HG03045 (cell line): ENCODE data around the gene CAPNS1.

ENCODE experiments used
- ATAC-seq: cut with Tn5 transposase; IDR thresholded peaks from one replicate; pipeline ENCODE4 v1.9.1; 2021; ENCODE audit warnings: mild to moderate bottlenecking, moderate library complexity; ENCODE audit not compliant: unreplicated experiment

CAPNS1 gene

GRCh38 chr19:36139473-36140303 is at the start of gene CAPNS1:
TSS of gene CAPNS1 (plus strand) at chr19:36140066. CDS start at chr19:36141012, 946 bp downstream.
- peak; percentile 86 for ATAC-seq

DNA sequence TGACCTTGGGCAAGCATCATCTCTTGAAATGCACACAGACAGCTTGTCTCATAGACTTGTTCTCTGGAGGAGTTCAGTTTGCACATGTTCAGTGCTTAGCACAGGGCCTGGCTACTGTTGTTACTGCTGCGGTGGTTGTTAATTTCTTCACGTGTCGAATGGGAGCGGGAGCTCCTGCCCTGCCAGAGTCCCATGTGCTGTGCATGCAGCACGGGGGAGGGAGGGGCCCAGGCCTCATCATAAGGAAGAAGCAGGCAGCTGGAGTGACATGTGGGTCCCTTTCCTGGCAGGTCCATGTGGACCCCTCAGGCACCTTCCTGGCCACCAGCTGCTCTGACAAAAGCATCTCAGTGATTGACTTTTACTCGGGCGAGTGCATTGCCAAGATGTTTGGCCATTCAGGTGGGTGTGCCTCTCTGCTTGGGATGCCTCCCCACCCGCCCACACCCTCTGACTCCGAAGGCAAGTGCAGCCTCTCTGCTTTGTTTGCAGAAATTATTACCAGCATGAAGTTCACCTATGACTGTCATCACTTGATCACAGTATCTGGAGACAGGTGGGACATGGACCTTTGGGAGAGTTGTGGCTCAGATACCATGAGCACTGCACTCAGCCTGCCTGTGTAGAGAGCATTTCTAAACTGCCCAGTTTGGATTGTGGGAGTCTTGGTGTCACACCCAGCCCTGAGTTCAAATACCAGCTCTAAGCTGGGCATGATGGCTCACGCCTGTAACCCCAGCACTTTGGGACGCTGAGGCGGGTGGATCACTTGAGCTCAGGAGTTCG is 48.8 kb upstream of the CAPNS1 start:
- no peak for ATAC-seq

- ATAC-seq: no peak
Measured at GRCh38 chr19:36092566-36092965, 47.3 kb upstream of the CAPNS1 start.

- ATAC-seq: no peak
Measured at GRCh38 chr19:36093146-36093662, 46.7 kb upstream of the CAPNS1 start.

- ATAC-seq: no peak
Measured at GRCh38 chr19:36093687-36094086, 46.2 kb upstream of the CAPNS1 start.

DNA sequence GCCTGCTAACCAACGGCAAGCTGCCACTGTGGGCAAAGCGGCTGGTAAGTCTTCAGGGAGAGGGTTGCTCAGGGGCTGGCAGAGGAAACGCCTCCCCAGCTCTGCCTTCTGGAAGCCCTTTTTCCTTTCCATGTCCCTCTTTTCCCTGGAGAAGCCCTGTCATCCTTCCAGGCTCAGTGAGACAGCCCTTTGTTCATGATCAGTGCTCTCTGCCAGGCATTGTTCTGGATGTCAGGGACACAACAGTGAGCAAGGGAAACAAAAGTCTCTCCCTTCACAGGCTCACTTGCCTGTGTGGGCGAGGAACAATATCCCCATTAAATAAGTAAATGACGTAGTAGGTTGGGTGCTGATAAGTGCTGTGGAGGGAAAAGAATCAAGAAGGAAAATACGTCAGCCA is 42.8 kb upstream of the CAPNS1 start:
- ATAC-seq: no peak

- ATAC-seq: no peak
Measured at GRCh38 chr19:36099166-36099785, 40.6 kb upstream of the CAPNS1 start.

DNA sequence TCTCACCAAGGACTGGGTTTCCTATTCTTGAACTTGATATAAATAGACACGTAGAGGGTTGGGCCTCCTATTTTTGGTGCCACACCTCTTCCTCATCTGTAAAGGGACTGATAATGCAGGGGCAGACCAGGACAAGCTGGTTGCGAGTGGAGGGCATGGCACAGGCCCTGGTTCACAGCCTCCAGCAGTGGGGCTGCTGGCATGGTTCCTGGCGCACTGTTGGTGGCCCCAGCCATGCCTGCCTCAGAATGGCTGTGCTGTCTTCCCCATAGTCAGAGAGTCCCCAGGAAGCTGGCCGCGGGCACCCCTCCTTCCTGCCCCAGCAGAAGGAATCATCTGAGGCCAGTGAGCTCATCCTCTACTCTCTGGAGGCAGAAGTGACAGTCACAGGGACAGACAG is 39.4 kb upstream of the CAPNS1 start:
- no peak for ATAC-seq

DNA sequence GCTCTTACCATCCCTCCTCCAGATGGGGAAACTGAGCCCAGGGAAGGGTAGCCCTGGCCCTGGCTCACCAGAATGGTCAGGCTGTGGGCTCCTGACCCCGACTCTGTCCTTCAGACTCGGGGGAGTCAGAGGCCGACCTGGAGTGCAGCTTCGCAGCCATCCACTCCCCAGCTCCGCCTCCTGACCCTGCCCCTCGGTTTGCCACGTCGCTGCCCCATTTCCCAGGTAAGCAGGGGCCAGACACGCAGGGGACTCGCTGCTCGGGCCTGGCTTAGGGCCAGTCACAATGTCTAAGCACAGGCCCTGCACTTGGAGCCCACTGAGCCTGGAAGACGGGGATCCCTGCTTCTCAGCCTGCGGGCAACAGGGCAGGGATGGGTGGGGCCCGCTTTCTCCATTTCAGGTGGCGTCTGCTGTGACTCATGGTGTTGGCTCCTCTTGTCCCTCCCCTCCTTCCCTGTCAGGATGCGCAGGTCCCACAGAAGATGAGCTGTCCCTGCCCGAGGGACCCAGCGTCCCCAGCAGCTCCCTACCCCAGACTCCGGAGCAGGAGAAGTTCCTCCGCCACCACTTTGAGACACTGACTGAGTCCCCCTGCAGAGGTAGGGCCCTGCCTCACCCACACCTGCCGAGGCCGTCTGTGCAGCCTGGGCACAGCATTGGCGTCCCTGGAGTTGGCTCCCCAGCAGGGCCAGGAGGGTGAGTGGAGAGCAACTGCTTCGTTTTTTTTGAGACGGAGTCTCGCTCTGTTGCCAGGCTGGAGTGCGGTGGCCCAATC is 38.1 kb upstream of the CAPNS1 start:
- no peak for ATAC-seq

- ATAC-seq: no peak
Measured at GRCh38 chr19:36103040-36103626, 36.7 kb upstream of the CAPNS1 start.

DNA sequence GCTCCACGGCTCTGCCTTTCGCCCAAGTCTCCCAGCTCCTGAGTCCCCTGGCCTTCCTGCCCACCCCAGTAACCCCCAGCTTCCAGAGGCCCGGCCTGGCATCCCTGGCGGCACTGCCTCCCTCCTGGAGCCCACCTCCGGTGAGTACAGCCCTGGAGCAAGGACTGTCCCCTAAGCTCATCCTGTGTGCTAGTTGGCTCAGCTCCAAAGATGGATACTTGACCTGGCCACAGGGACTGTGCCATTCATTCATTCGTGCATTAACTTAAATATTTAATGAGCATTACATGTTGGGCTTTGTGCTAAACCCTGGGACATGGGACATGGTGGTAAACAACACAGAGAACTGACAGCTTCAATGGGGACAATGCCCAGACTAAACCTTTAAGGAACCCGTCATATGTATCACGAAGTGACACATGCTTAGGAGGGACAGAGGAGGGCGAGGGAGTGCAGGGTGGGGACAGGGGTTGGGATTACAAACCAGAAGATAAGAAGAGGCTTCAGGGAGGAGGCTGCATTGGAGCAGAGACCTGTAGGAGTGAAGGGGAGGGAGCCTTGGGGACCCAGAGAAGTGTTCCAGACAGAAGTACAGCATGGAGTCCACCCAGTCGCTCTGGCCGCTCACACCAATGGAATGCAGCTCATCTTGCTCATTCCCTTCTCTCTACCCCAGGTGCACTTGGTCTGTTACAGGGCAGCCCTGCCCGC is 35.9 kb upstream of the CAPNS1 start:
- no peak for ATAC-seq

GRCh38 chr19:36106441-36106840 is 33.4 kb upstream of the CAPNS1 start:
- ATAC-seq: no peak

DNA sequence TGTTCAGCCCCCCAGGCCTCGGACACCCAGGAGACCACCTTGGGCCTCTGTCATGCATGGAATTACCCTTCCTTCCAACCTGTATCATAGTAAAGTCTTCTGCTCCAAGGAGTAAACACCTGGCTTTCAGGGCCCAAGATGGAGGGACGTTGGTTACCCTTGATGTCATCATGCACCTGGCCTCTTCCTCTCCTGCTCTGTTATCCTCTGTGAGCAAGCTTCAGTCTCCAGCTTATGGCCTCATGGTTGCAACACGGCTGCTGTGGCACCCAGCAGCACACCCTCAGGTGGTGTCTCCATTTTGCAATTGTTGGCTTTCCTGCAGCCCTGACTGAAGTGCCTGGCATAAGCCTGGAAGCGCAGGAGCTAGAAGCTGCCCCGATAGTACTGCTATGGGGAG is 32.9 kb upstream of the CAPNS1 start:
- no peak for ATAC-seq

GRCh38 chr19:36108684-36109083 is 31.2 kb upstream of the CAPNS1 start:
- ATAC-seq: no peak

GRCh38 chr19:36110487-36111199 is 29.2 kb upstream of the CAPNS1 start, which contains the start of gene OVOL3:
TSS of gene OVOL3 (plus strand) at chr19:36111143. CDS start at chr19:36111203, 60 bp downstream.
- ATAC-seq: no peak

- no peak for ATAC-seq
Measured at GRCh38 chr19:36111200-36111539, 28.7 kb upstream of the CAPNS1 start.

DNA sequence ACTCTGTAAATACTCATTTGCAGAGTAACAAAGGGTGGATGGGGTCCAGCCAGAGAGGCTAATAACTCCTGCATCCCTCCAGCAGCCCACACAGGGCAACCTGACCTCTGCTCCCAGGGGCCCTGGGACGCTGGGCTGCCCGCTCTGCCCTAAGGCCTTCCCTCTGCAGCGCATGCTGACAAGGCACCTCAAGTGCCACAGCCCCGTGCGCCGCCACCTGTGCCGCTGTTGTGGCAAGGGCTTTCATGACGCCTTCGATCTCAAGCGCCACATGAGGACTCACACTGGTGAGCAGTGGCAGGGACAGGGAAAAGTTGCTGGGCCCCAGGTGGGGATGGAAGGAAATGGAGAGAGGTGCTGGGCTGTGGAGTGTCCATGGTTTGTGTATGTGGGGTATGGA is 27.2 kb upstream of the CAPNS1 start:
- no peak for ATAC-seq

- ATAC-seq: no peak
Measured at GRCh38 chr19:36113425-36113824, 26.4 kb upstream of the CAPNS1 start.
